ENCODE measurements around the gene PRPS2. TPM values are rescaled to one million over a fixed set of nuclear protein-coding genes. Genes with fewer than 3 reads are reported as not detected.

PRPS2 gene
- total RNA-seq, 1 donor from 2014 or later = 46.2 TPM

DNA sequence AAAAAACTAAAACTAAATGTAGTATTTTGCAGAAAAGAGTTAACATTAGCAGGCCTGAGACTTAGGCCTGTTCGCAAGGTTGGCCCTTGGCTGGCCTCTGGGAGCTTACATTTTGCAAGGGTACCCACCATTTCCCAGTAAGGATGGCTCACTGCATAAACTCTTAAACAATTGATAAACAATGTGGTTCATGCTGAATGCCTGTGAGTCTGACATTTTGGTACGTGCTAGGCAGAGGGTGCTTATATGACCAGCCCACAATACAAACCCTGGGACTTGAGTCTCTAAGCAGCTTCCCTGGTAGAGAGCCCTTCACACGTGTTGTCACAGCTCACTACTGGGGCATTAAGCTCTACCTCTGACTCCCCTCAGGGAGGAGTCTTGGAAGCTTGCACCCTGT lies 7.4 kb downstream of the PRPS2 start:
- intact Hi-C loops (cut with DNase I) = no loop called here

DNA sequence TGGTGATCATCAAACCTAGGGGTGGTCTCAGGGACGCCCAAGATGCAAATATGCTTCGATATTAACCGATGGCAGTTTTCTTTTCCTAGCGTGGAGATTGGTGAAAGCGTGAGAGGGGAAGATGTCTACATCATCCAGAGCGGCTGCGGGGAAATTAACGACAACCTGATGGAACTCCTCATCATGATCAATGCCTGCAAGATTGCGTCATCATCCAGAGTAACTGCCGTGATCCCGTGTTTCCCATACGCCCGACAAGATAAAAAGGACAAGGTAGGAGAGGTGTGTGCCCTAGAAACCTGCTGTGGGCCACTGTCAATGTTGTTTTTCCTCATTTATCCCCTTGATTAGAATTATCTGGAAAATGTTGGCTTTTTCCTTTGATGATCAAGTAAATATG lies 7.9 kb downstream of the PRPS2 start:
- H3K4me1 ChIP-seq = no peaks in the 10 kb centered on the region
- intact Hi-C loops (cut with DNase I) = no loop called here
- TF ChIP-seq, protein P1, sequence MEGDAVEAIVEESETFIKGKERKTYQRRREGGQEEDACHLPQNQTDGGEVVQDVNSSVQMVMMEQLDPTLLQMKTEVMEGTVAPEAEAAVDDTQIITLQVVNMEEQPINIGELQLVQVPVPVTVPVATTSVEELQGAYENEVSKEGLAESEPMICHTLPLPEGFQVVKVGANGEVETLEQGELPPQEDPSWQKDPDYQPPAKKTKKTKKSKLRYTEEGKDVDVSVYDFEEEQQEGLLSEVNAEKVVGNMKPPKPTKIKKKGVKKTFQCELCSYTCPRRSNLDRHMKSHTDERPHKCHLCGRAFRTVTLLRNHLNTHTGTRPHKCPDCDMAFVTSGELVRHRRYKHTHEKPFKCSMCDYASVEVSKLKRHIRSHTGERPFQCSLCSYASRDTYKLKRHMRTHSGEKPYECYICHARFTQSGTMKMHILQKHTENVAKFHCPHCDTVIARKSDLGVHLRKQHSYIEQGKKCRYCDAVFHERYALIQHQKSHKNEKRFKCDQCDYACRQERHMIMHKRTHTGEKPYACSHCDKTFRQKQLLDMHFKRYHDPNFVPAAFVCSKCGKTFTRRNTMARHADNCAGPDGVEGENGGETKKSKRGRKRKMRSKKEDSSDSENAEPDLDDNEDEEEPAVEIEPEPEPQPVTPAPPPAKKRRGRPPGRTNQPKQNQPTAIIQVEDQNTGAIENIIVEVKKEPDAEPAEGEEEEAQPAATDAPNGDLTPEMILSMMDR (IDR thresholded peaks at IDR 0.05) = no peak
- no peak overlapping the region for H3K4me3 ChIP-seq
- H3K27ac ChIP-seq = no peak overlapping the region
- no peaks in the 10 kb centered on the region for H3K9me3 ChIP-seq
- H3K27me3 ChIP-seq = no peaks in the 10 kb centered on the region
- DNase-seq (ENCODE audit: low spot score in 2 of 2) = no peak
- H3K36me3 ChIP-seq = no peaks in the 10 kb centered on the region

More for the DNA sequence above, 7.4 kb downstream of the PRPS2 start:
- Histone ChIP-seq H3K4me1 (no peaks in the 10 kb centered on the region), H3K27me3 (no peaks in the 10 kb centered on the region), H3K36me3 (no peaks in the 10 kb centered on the region), H3K9me3 (no peaks in the 10 kb centered on the region), H3K4me3 (no peak overlapping the region), H3K27ac (no peak overlapping the region)
- DNase-seq (ENCODE audit: low spot score in 2 of 2) = no peak
- TF ChIP-seq, protein P1 (IDR thresholded peaks at IDR 0.05) = no peak

DNA sequence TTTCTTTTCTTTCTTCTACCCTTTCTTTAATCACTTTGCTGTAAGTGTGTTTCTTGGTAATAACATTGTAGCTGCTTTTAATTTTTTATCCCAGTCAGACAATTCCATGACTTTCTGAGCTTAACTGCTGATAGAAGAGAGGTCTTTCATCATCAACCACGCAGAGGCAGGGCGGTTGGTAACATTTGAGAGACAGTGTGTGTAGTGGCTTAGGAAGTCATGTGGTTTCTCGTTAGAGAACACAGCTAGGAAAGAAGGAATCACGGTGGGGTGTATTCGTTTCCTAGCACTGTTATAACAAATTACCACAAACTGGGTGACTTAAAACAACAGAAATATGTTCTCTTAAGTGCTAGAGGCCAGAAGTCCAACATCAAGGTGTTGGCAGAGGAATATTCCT lies 11.5 kb downstream of the PRPS2 start:
- no peak overlapping the region for H3K27ac ChIP-seq
- H3K4me3 ChIP-seq = no peak overlapping the region
- no peak for DNase-seq (ENCODE audit: low spot score in 2 of 2)
- no peaks in the 10 kb centered on the region for H3K9me3 ChIP-seq
- TF ChIP-seq, protein P1 (IDR thresholded peaks at IDR 0.05) = no peak
- intact Hi-C loops (cut with DNase I) = no loop called here
- H3K27me3 ChIP-seq = no peaks in the 10 kb centered on the region
- H3K36me3 ChIP-seq = no peaks in the 10 kb centered on the region
- no peaks in the 10 kb centered on the region for H3K4me1 ChIP-seq

DNA sequence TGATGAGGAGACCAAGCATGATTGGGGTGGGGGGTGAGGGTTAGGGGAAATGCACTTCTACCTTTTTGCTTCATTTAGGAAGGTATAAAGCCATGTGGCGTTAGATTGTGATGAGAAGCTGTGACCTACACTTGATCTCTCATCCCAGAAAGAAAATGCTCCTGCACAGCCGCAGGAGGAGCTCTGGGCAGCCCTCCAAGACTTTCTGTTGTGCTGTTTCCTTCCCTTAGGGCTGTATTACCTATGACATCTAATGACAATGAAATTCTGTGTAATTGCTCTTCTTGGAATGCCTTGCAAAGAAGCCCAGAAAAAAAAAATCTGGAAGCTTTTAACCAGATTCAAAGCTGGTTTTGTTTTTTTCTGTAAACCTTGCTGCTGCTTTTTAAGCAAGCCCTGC lies 13.4 kb downstream of the PRPS2 start:
- Histone ChIP-seq H3K9me3 (no peaks in the 10 kb centered on the region), H3K27me3 (no peaks in the 10 kb centered on the region), H3K4me1 (no peaks in the 10 kb centered on the region), H3K36me3 (no peaks in the 10 kb centered on the region), H3K4me3 (no peak overlapping the region), H3K27ac (no peak overlapping the region)
- DNase-seq (ENCODE audit: low spot score in 2 of 2) = no peak
- TF ChIP-seq, protein P1 (IDR thresholded peaks at IDR 0.05) = no peak
- intact Hi-C loops (cut with DNase I) = no loop called here

DNA sequence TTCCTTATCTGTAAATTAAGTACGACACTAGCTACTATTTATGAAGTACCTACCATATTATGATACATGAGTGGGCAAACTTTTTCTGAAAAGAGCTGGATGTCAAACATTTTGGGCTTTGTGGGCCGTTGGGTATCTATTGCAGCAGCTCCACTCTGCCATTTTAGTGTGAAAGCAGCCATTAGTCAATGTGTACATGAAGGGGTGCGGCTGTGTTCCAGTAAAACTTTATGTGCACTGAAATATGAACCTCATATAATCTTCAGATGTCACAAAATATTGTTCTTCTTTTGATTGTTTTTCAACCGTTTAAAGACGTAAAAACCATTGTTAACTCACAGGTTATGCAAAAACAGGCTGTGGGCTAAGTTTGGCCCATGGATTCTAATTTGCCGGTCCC lies 14.1 kb downstream of the PRPS2 start:
- Histone ChIP-seq H3K4me1 (no peaks in the 10 kb centered on the region), H3K4me3 (no peak overlapping the region), H3K27ac (no peak overlapping the region), H3K27me3 (no peaks in the 10 kb centered on the region), H3K9me3 (no peaks in the 10 kb centered on the region), H3K36me3 (no peaks in the 10 kb centered on the region)
- DNase-seq (ENCODE audit: low spot score in 2 of 2) = no peak
- TF ChIP-seq, protein P1 (IDR thresholded peaks at IDR 0.05) = no peak
- intact Hi-C loops (cut with DNase I) = no loop called here

DNA sequence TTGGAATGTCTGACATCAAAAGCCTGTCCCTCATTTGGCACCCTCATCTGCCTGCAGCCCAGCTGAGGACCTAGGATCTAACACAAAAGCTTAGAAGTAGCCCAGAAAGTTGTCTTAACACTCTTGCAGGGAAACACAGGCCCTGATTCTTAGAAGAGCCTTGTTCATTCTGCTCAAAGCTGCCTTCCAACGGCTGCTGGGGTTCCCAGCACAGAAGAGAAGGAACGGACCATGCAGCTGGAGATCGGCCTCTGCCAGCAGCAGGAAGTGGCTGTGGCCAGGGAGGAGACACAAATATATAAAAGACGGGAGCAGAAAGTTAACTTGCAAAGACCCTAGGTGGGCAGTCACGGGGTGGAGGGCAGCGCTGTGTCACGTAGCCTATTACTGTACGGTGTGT lies 20.4 kb downstream of the PRPS2 start:
- TF ChIP-seq, protein P1 (IDR thresholded peaks at IDR 0.05) = no peak
- no peak for DNase-seq (ENCODE audit: low spot score in 2 of 2)
- H3K27ac ChIP-seq = no peak overlapping the region

More for the DNA sequence above, 20.4 kb downstream of the PRPS2 start:
- H3K4me3 ChIP-seq = no peak overlapping the region
- no peaks in the 10 kb centered on the region for H3K36me3 ChIP-seq
- intact Hi-C loops (cut with DNase I) = loop anchor here (10.0 kb wide), 1 partner anchor 833 kb away; no protein-coding TSS in a partner anchor
- no peaks in the 10 kb centered on the region for H3K9me3 ChIP-seq
- H3K4me1 ChIP-seq = no peaks in the 10 kb centered on the region
- no peaks in the 10 kb centered on the region for H3K27me3 ChIP-seq

All from ascending aorta (tissue), 2 donors.